CD14-positive monocyte (primary cell): Measurements from ENCODE around the gene SNX8. TPM values are rescaled to one million over a fixed set of nuclear protein-coding genes. Genes with fewer than 3 reads are reported as not detected.

Experiments
- DNase-seq, 3 donors: peaks; one replicate each; pipeline ENCODE4 v3.0.0-alpha.2; 2011 to 2022
- H2AFZ ChIP-seq: 2 replicates; pipeline ENCODE4 v1.6.0; 2012; ENCODE audit warnings: mild to moderate bottlenecking, low read depth, low read length, inconsistent platforms; ENCODE audit not compliant: insufficient read depth, poor library complexity, severe bottlenecking
- H3K27ac ChIP-seq, 2 donors: 1 replicate in 1 of 2; 2 replicates in 1 of 2; pipeline ENCODE4 v1.5.1; 2012 to 2013; ENCODE audit warnings: low read length in 2 of 2, control low read depth in 1 of 2, inconsistent platforms in 1 of 2, low read depth in 1 of 2, mild to moderate bottlenecking in 1 of 2
- H3K27me3 ChIP-seq, 2 donors: one replicate each; pipeline versions ENCODE4 v1.6.0 to v1.6.1; 2011 to 2013; ENCODE audit warnings: low read length in 2 of 2; ENCODE audit not compliant: control insufficient read depth in 2 of 2, insufficient read depth in 2 of 2
- H3K36me3 ChIP-seq, 2 donors: replicated peaks in 1 of 2; 1 replicate in 1 of 2; 2 replicates in 1 of 2; pipeline versions ENCODE4 v1.5.1 to v1.6.1; 2012 to 2013; ENCODE audit warnings: low read length in 2 of 2, control low read depth in 1 of 2, inconsistent platforms in 1 of 2, mild to moderate bottlenecking in 1 of 2; ENCODE audit not compliant: insufficient read depth in 2 of 2, control insufficient read depth in 1 of 2
- H3K4me1 ChIP-seq, 2 donors: 1 replicate in 1 of 2; 2 replicates in 1 of 2; pipeline versions ENCODE4 v1.5.1 to v1.6.1; 2012 to 2013; ENCODE audit warnings: low read length in 2 of 2, control low read depth in 1 of 2, inconsistent platforms in 1 of 2, mild to moderate bottlenecking in 1 of 2, moderate library complexity in 1 of 2; ENCODE audit not compliant: insufficient read depth in 2 of 2, control insufficient read depth in 1 of 2
- H3K4me2 ChIP-seq: replicated peaks from 2 replicates; pipeline ENCODE3; 2012; ENCODE audit warnings: low read length, moderate library complexity, mild to moderate bottlenecking; ENCODE audit not compliant: poor library complexity, severe bottlenecking; ENCODE audit errors: extremely low read depth
- H3K4me3 ChIP-seq, 3 experiments: fragments of 200-600 bp in 1 of 3; sonication (generic) in 1 of 3; replicated peaks in 1 of 3; 1 replicate in 2 of 3; 2 replicates in 1 of 3; pipeline ENCODE4 v1.5.1; 2011 to 2013; ENCODE audit warnings: low read length in 3 of 3, mild to moderate bottlenecking in 3 of 3, control low read depth in 2 of 3, low read depth in 2 of 3, inconsistent platforms in 1 of 3, moderate library complexity in 1 of 3
- H3K79me2 ChIP-seq: 2 replicates; pipeline ENCODE4 v1.6.0; 2012; ENCODE audit warnings: mild to moderate bottlenecking, control low read depth, inconsistent platforms, low read length, moderate library complexity; ENCODE audit not compliant: insufficient read depth
- H3K9ac ChIP-seq: 2 replicates; pipeline ENCODE4 v1.6.0; 2017; ENCODE audit warnings: low read length, mild to moderate bottlenecking; ENCODE audit not compliant: insufficient read depth, poor library complexity, severe bottlenecking
- H3K9me3 ChIP-seq, 2 donors: replicated peaks in 1 of 2; 1 replicate in 1 of 2; 2 replicates in 1 of 2; pipeline versions ENCODE4 v1.5.1 to v1.6.1; 2012 to 2013; ENCODE audit warnings: low read length in 2 of 2, control low read depth in 1 of 2; ENCODE audit not compliant: control insufficient read depth in 1 of 2, insufficient read depth in 1 of 2
- H4K20me1 ChIP-seq: 2 replicates; pipeline ENCODE4 v1.6.0; 2012; ENCODE audit warnings: mild to moderate bottlenecking, low read length, control low read depth, moderate library complexity; ENCODE audit not compliant: insufficient read depth
- H3K27ac Mint-ChIP-seq, 7 donors: one replicate each; pipeline ENCODE4 v1.8.0; 2020; ENCODE audit warnings: mild to moderate bottlenecking in 7 of 7, mixed read lengths in 7 of 7, moderate library complexity in 6 of 7, inconsistent platforms in 2 of 7
- H3K27me3 Mint-ChIP-seq, 3 donors: one replicate each; pipeline ENCODE4 v1.8.0; 2021 to 2022; ENCODE audit warnings: low read depth in 3 of 3, mild to moderate bottlenecking in 3 of 3, mixed read lengths in 3 of 3, moderate library complexity in 3 of 3, inconsistent platforms in 1 of 3
- H3K36me3 Mint-ChIP-seq, 2 donors: one replicate each; pipeline ENCODE4 v1.8.0; 2020; ENCODE audit warnings: mixed read lengths in 2 of 2, inconsistent platforms in 1 of 2, mild to moderate bottlenecking in 1 of 2
- H3K4me1 Mint-ChIP-seq: one replicate; pipeline ENCODE4 v1.8.0; 2020; ENCODE audit warnings: mild to moderate bottlenecking, mixed read lengths
- H3K4me3 Mint-ChIP-seq, 2 donors: one replicate each; pipeline ENCODE4 v1.8.0; 2020; ENCODE audit warnings: mild to moderate bottlenecking in 2 of 2, mixed read lengths in 2 of 2, moderate library complexity in 1 of 2
- H3K9me3 Mint-ChIP-seq, 7 donors: one replicate each; pipeline ENCODE4 v1.8.0; 2020 to 2022; ENCODE audit warnings: mixed read lengths in 7 of 7, mild to moderate bottlenecking in 6 of 7, moderate library complexity in 6 of 7, inconsistent platforms in 2 of 7
- WGBS: methylation state at CpG from one replicate; pipeline ENCODE4 v1.1.5; 2013; ENCODE audit warnings: missing lambda C conversion rate; ENCODE audit not compliant: insufficient coverage; 5-methylcytosine and 5-hydroxymethylcytosine counted together
- intact Hi-C, 2 donors: fragments of 100-400 bp; cut with micrococcal nuclease; formaldehyde crosslinking; loops; one replicate each; pipeline versions ENCODE4 v1.15.0 to v1.15.1; 2023
- polyA plus RNA-seq, 3 donors: library from polyadenylated mRNA; depleted of rRNA in 1 of 3; unstranded in 2 of 3; stranded (reverse) in 1 of 3; fragments of 300-500 nt in 2 of 3; fragments of >200 nt in 1 of 3; fragmentation: Illumina TruSeq in 2 of 3; gene quantifications; 1 replicate in 2 of 3; 2 replicates in 1 of 3; pipeline ENCODE4 v1.2.3, GENCODE V29; 2012 to 2021
- TF ChIP-seq, protein P1 (sequence below): fragments of 200-600 bp; IDR thresholded peaks from one replicate; pipeline ENCODE4 v1.8.0; 2022; ENCODE audit warnings: antibody characterized with exemption, mild to moderate bottlenecking

SNX8 gene
- polyA plus RNA-seq, 3 donors = 15.4 to 43.7 (median 41.9) TPM

DNA sequence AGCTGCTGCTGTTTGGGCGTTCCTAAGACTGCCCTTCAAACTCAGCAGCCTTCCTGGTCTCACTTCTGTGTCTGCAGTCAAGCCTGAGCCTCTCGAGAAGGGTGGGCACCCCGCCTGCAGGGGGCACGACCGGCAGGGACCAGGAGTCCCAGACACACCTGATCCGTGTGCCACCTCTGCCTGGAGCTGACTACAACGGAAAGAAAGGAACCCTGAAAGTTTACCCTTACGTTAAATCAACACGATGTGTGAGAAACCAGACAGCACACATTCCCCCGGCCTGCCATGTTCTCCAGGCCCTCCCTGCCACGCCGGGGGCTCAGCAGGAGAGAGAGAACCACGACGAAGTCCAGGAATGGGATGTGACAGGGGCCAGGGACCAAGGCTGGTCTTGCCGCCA lies 86.5 kb downstream of the SNX8 start:
- no peak overlapping the region for H3K9ac ChIP-seq

DNA sequence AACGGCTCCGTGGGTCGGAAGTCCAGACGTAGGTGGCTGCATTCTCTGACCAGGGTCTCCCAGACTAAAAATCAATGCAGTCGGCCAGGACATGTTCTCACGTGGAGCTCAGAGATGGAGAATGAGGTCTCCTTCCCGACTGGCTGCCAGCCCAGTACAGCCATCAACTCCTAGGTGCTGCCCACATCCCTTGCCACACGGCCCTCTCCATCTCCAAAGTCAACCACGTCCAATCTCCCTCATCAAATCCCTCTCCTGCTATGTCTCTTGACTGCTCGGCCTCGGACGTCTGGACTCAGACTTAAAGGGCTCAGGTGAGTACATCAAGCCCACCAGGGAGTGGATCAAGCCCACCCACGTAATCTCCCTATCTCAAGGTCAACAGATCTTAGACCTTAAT lies 88.4 kb downstream of the SNX8 start:
- 98% methylated on average over 12 of the region's 13 CpGs for WGBS
- peaks cover 0 to 2% (median 0%) of the 10 kb centered on the region in 7 donors for H3K9me3 Mint-ChIP-seq
- no peak overlapping the region for H3K9ac ChIP-seq
- peaks cover 0 to 2% of the 10 kb centered on the region in 2 donors for H3K4me1 ChIP-seq
- H4K20me1 ChIP-seq = peaks cover 16% of the 10 kb centered on the region
- no peak for DNase-seq
- peaks cover 80 to 94% of the 10 kb centered on the region in 2 donors for H3K36me3 Mint-ChIP-seq
- no peak overlapping the region for H3K4me3 Mint-ChIP-seq
- TF ChIP-seq, protein P1, sequence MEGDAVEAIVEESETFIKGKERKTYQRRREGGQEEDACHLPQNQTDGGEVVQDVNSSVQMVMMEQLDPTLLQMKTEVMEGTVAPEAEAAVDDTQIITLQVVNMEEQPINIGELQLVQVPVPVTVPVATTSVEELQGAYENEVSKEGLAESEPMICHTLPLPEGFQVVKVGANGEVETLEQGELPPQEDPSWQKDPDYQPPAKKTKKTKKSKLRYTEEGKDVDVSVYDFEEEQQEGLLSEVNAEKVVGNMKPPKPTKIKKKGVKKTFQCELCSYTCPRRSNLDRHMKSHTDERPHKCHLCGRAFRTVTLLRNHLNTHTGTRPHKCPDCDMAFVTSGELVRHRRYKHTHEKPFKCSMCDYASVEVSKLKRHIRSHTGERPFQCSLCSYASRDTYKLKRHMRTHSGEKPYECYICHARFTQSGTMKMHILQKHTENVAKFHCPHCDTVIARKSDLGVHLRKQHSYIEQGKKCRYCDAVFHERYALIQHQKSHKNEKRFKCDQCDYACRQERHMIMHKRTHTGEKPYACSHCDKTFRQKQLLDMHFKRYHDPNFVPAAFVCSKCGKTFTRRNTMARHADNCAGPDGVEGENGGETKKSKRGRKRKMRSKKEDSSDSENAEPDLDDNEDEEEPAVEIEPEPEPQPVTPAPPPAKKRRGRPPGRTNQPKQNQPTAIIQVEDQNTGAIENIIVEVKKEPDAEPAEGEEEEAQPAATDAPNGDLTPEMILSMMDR = no peak
- H3K27me3 ChIP-seq = no peaks in the 10 kb centered on the region
- H3K4me1 Mint-ChIP-seq = peaks cover 13% of the 10 kb centered on the region
- no peak overlapping the region for H3K27ac ChIP-seq
- H3K27me3 Mint-ChIP-seq = peaks cover 0 to 2% (median 0%) of the 10 kb centered on the region in 3 donors
- intact Hi-C loops = no loop called here
- peaks cover 79 to 94% of the 10 kb centered on the region in 2 donors for H3K36me3 ChIP-seq
- H3K27ac Mint-ChIP-seq = no peak overlapping the region
- no peak overlapping the region for H2AFZ ChIP-seq
- no peak overlapping the region for H3K4me3 ChIP-seq
- peaks cover 26% of the 10 kb centered on the region for H3K79me2 ChIP-seq
- no peak overlapping the region for H3K4me2 ChIP-seq
- H3K9me3 ChIP-seq = no peaks in the 10 kb centered on the region

More for the DNA sequence above, 86.5 kb downstream of the SNX8 start:
- no peak overlapping the region for H3K27ac Mint-ChIP-seq
- TF ChIP-seq, protein P1 = no peak
- no peaks in the 10 kb centered on the region for H3K27me3 ChIP-seq
- no peak overlapping the region for H3K4me2 ChIP-seq
- peak overlapping the region in 1 of 2 donors; percentile 20 for H3K27ac ChIP-seq
- H3K4me1 Mint-ChIP-seq = peaks cover 24% of the 10 kb centered on the region
- peaks cover 7 to 15% of the 10 kb centered on the region in 2 donors for H3K4me1 ChIP-seq
- H3K9me3 ChIP-seq = no peaks in the 10 kb centered on the region
- peaks cover 45% of the 10 kb centered on the region for H3K79me2 ChIP-seq
- H2AFZ ChIP-seq = no peak overlapping the region
- H3K4me3 Mint-ChIP-seq = no peak overlapping the region
- H3K9me3 Mint-ChIP-seq = peaks cover 0 to 2% (median 0%) of the 10 kb centered on the region in 7 donors
- peaks cover 65 to 75% of the 10 kb centered on the region in 2 donors for H3K36me3 Mint-ChIP-seq
- intact Hi-C loops = no loop called here
- no peak overlapping the region for H3K4me3 ChIP-seq
- WGBS = 95% methylated on average over 15 of the region's 15 CpGs
- DNase-seq = no peak
- peaks cover 62 to 75% of the 10 kb centered on the region in 2 donors for H3K36me3 ChIP-seq
- no peaks in the 10 kb centered on the region for H3K27me3 Mint-ChIP-seq
- peaks cover 23% of the 10 kb centered on the region for H4K20me1 ChIP-seq
